GM12878 (cell line): ENCODE data around the gene TNFSF13. TPM values are rescaled to one million over a fixed set of nuclear protein-coding genes. Genes with fewer than 3 reads are reported as not detected.

Source experiments
- CREB1 ChIP-seq: IDR thresholded peaks from 2 replicates; pipeline ENCODE4 v1.6.1; 2012; ENCODE audit warnings: low read depth, mild to moderate bottlenecking, inconsistent platforms
- EGR1 ChIP-seq, 2 experiments: IDR thresholded peaks; 1 replicate in 1 of 2; 2 replicates in 1 of 2; pipeline ENCODE4 v1.6.1; 2011 to 2012; ENCODE audit warnings: low read depth in 2 of 2, low read length in 2 of 2, borderline replicate concordance in 1 of 2, mild to moderate bottlenecking in 1 of 2, moderate library complexity in 1 of 2
- GABPA ChIP-seq: IDR thresholded peaks from 2 replicates; pipeline ENCODE4 v1.6.1; 2014; ENCODE audit warnings: antibody characterized with exemption, low read depth, mild to moderate bottlenecking, inconsistent platforms
- HDGF ChIP-seq: fragments of 450-650 bp; IDR thresholded peaks from 2 replicates; pipeline ENCODE4 v1.6.1; 2016; ENCODE audit warnings: antibody characterized with exemption
- MTA3 ChIP-seq: IDR thresholded peaks from 2 replicates; pipeline ENCODE4 v1.6.1; 2012; ENCODE audit warnings: low read length, inconsistent platforms, borderline replicate concordance
- MXI1 ChIP-seq: fragments of 150-350 bp; IDR thresholded peaks from 2 replicates; pipeline ENCODE4 v1.6.1; 2011; ENCODE audit warnings: low read depth, mild to moderate bottlenecking, inconsistent platforms, low read length, improper control_type of control experiment
- MYB ChIP-seq: fragments of 150-350 bp; IDR thresholded peaks from 2 replicates; pipeline ENCODE4 v1.6.1; 2014; ENCODE audit warnings: mild to moderate bottlenecking, low read depth, low read length, borderline replicate concordance
- NFYB ChIP-seq: IDR thresholded peaks from 2 replicates; pipeline ENCODE4 v1.6.1; 2011; ENCODE audit warnings: low read depth, mild to moderate bottlenecking, low read length, improper control_type of control experiment, moderate library complexity; ENCODE audit not compliant: insufficient read depth
- POLR2AphosphoS2 ChIP-seq: IDR thresholded peaks from 2 replicates; pipeline ENCODE4 v1.6.1; 2011; ENCODE audit warnings: low read depth, mild to moderate bottlenecking, low read length, improper control_type of control experiment, moderate library complexity
- POLR2AphosphoS5 ChIP-seq: IDR thresholded peaks from 2 replicates; pipeline ENCODE4 v1.6.1; 2011; ENCODE audit warnings: mild to moderate bottlenecking, low read length, inconsistent platforms
- SREBF1 ChIP-seq: IDR thresholded peaks from 2 replicates; pipeline ENCODE4 v1.6.1; 2012; ENCODE audit warnings: mild to moderate bottlenecking, low read length
- YBX1 ChIP-seq: fragments of 450-650 bp; IDR thresholded peaks from 2 replicates; pipeline ENCODE4 v1.6.1; 2016; ENCODE audit warnings: antibody characterized with exemption
- ZNF207 ChIP-seq: fragments of 450-650 bp; IDR thresholded peaks from 2 replicates; pipeline ENCODE4 v1.6.1; 2014; ENCODE audit warnings: antibody characterized with exemption, mild to moderate bottlenecking, borderline replicate concordance
- ZNF217 ChIP-seq: fragments of 450-650 bp; IDR thresholded peaks from 2 replicates; pipeline ENCODE4 v1.6.1; 2017; ENCODE audit warnings: antibody characterized with exemption, mild to moderate bottlenecking
- polyA plus RNA-seq, 11 experiments: library from polyadenylated mRNA; depleted of rRNA in 4 of 11; unstranded in 6 of 11; stranded (reverse) in 5 of 11; fragments of >200 nt; fragmentation: Nextera tagmentation in 4 of 11; fragmentation: Illumina TruSeq in 1 of 11; extraction: Ambion mirVana in 4 of 11; extraction: Trizol in 1 of 11; gene quantifications; 1 replicate in 1 of 11; 2 replicates in 10 of 11; pipeline versions ENCODE4 v1.2.1 to v1.2.3, GENCODE V29; 2011 to 2016; ENCODE audit warnings: inconsistent platforms in 2 of 11, missing spikeins in 2 of 11, low read depth in 1 of 11
- total RNA-seq, 4 experiments: library from RNA; depleted of rRNA in 3 of 4; stranded (reverse); fragments of >200 nt in 3 of 4; fragmentation: Illumina TruSeq in 1 of 4; extraction: Trizol in 1 of 4; gene quantifications; 2 replicates each; pipeline versions ENCODE4 v1.2.1 to v1.2.3, GENCODE V29; 2013 to 2021
- TF ChIP-seq, protein P1 (sequence below): fragments of 450-650 bp; IDR thresholded peaks from 2 replicates; pipeline ENCODE4 v1.6.1; 2017; ENCODE audit warnings: low read depth, mild to moderate bottlenecking, moderate library complexity
- TF ChIP-seq, protein P2 (sequence below): fragments of 450-650 bp; IDR thresholded peaks from 2 replicates; pipeline ENCODE4 v1.6.1; 2017; ENCODE audit warnings: mild to moderate bottlenecking, moderate library complexity
- TF ChIP-seq, protein P3 (sequence below): fragments of 450-650 bp; conservative IDR thresholded peaks from 2 replicates; pipeline ENCODE4 v1.6.1; 2017; ENCODE audit warnings: mild to moderate bottlenecking, moderate library complexity
- TF ChIP-seq, protein P4 (sequence below): fragments of 450-650 bp; IDR thresholded peaks from 2 replicates; pipeline ENCODE4 v1.6.1; 2016; ENCODE audit warnings: mild to moderate bottlenecking
- TF ChIP-seq, protein P5 (sequence below): IDR thresholded peaks from 2 replicates; pipeline ENCODE4 v1.6.1; 2012; ENCODE audit warnings: low read length, inconsistent platforms

The TNFSF13 gene
- total and polyA plus RNA-seq, 10 of the 15 experiments (the other 5 are each of a cell fraction or from before 2014, with no cell fraction given), result 0.56 to 14.6 (median 9.7) TPM

DNA sequence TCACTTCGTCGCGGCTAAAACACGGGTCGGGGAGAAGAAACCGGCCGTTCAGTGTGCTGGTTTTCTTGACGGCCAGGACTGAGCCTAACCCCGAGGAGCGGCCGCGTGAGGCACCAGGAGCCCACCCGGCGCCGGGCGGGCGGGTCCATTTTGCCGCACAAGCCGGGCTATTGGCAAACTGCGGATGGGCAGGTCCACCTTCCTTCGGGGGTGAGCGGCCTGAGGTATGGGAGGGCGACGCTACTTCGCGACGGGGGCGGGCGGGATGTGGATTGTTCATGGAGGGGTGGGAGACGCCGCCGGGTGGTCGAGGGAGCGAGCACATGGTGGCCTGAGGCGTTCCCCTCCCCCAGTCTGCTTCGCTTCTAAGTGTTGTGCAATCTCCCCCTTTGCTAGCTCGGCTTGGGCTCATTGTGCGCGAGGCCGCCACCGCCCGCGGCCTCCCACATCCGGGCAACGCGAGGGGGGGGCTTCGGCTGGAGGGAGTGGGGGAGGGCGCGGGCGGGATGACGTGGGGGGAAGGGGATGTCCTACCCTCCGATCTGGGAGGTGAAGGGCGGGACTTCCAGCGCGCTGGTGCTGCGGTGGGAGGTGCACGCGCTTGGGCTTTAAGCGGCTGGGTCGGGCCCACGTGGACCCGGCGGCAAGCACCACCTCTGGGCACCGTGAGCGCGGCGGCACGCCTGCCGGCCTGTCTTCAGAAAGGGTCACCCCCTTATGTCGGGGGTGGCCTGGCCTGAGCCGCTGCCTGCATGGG is 15.0 kb downstream of the TNFSF13 start (continued):
- TF ChIP-seq, protein P1, sequence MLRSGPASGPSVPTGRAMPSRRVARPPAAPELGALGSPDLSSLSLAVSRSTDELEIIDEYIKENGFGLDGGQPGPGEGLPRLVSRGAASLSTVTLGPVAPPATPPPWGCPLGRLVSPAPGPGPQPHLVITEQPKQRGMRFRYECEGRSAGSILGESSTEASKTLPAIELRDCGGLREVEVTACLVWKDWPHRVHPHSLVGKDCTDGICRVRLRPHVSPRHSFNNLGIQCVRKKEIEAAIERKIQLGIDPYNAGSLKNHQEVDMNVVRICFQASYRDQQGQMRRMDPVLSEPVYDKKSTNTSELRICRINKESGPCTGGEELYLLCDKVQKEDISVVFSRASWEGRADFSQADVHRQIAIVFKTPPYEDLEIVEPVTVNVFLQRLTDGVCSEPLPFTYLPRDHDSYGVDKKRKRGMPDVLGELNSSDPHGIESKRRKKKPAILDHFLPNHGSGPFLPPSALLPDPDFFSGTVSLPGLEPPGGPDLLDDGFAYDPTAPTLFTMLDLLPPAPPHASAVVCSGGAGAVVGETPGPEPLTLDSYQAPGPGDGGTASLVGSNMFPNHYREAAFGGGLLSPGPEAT, result 0 out of 2 replicates have a peak, but pooled peaks have one; percentile 41
- TF ChIP-seq YBX1 (no peak), EGR1 (IDR thresholded peaks at IDR 0.05; ENCODE audit: borderline replicate concordance in 1 of 2, low read depth in 2 of 2, low read length in 2 of 2) (peak in 1 of 2 experiments; percentile 57; a peak in 2 of 3 replicates), MTA3 (no peak), MYB (no peak), SREBF1 (no peak), CREB1 (peak; percentile 83), ZNF207 (no peak), POLR2AphosphoS5 (peak; percentile 73; the same call in 1 of the 2 replicates), HDGF (peak; percentile 63), NFYB (no peak), GABPA (0 out of 2 replicates have a peak, but pooled peaks have one; percentile 36), ZNF217 (no peak), MXI1 (peak; percentile 99), POLR2AphosphoS2 (no peak; the same call in 1 of the 2 replicates)
- TF ChIP-seq, protein P2, sequence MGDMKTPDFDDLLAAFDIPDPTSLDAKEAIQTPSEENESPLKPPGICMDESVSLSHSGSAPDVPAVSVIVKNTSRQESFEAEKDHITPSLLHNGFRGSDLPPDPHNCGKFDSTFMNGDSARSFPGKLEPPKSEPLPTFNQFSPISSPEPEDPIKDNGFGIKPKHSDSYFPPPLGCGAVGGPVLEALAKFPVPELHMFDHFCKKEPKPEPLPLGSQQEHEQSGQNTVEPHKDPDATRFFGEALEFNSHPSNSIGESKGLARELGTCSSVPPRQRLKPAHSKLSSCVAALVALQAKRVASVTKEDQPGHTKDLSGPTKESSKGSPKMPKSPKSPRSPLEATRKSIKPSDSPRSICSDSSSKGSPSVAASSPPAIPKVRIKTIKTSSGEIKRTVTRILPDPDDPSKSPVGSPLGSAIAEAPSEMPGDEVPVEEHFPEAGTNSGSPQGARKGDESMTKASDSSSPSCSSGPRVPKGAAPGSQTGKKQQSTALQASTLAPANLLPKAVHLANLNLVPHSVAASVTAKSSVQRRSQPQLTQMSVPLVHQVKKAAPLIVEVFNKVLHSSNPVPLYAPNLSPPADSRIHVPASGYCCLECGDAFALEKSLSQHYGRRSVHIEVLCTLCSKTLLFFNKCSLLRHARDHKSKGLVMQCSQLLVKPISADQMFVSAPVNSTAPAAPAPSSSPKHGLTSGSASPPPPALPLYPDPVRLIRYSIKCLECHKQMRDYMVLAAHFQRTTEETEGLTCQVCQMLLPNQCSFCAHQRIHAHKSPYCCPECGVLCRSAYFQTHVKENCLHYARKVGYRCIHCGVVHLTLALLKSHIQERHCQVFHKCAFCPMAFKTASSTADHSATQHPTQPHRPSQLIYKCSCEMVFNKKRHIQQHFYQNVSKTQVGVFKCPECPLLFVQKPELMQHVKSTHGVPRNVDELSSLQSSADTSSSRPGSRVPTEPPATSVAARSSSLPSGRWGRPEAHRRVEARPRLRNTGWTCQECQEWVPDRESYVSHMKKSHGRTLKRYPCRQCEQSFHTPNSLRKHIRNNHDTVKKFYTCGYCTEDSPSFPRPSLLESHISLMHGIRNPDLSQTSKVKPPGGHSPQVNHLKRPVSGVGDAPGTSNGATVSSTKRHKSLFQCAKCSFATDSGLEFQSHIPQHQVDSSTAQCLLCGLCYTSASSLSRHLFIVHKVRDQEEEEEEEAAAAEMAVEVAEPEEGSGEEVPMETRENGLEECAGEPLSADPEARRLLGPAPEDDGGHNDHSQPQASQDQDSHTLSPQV, result no peak
- TF ChIP-seq, protein P3, sequence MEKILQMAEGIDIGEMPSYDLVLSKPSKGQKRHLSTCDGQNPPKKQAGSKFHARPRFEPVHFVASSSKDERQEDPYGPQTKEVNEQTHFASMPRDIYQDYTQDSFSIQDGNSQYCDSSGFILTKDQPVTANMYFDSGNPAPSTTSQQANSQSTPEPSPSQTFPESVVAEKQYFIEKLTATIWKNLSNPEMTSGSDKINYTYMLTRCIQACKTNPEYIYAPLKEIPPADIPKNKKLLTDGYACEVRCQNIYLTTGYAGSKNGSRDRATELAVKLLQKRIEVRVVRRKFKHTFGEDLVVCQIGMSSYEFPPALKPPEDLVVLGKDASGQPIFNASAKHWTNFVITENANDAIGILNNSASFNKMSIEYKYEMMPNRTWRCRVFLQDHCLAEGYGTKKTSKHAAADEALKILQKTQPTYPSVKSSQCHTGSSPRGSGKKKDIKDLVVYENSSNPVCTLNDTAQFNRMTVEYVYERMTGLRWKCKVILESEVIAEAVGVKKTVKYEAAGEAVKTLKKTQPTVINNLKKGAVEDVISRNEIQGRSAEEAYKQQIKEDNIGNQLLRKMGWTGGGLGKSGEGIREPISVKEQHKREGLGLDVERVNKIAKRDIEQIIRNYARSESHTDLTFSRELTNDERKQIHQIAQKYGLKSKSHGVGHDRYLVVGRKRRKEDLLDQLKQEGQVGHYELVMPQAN, result peak; percentile 98
- TF ChIP-seq, protein P4, sequence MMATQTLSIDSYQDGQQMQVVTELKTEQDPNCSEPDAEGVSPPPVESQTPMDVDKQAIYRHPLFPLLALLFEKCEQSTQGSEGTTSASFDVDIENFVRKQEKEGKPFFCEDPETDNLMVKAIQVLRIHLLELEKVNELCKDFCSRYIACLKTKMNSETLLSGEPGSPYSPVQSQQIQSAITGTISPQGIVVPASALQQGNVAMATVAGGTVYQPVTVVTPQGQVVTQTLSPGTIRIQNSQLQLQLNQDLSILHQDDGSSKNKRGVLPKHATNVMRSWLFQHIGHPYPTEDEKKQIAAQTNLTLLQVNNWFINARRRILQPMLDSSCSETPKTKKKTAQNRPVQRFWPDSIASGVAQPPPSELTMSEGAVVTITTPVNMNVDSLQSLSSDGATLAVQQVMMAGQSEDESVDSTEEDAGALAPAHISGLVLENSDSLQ, result 0 out of 2 replicates have a peak, but pooled peaks have one; percentile 6
- TF ChIP-seq, protein P5, sequence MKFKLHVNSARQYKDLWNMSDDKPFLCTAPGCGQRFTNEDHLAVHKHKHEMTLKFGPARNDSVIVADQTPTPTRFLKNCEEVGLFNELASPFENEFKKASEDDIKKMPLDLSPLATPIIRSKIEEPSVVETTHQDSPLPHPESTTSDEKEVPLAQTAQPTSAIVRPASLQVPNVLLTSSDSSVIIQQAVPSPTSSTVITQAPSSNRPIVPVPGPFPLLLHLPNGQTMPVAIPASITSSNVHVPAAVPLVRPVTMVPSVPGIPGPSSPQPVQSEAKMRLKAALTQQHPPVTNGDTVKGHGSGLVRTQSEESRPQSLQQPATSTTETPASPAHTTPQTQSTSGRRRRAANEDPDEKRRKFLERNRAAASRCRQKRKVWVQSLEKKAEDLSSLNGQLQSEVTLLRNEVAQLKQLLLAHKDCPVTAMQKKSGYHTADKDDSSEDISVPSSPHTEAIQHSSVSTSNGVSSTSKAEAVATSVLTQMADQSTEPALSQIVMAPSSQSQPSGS, result 0 out of 2 replicates have a peak, but pooled peaks have one; percentile 1
